GM18870 (cell line): Measurements from ENCODE around the gene CFLAR.
"Not testable (repeated sequence)": the region's sequence is repeated elsewhere in the genome, so short reads cannot be mapped to it uniquely, and the experiment has no call there.

Experiments used
- ATAC-seq: cut with Tn5 transposase; IDR thresholded peaks from one replicate; pipeline ENCODE4 v1.9.1; 2021; ENCODE audit warnings: moderate library complexity; ENCODE audit not compliant: unreplicated experiment

The CFLAR gene

GRCh38 chr2:201118121-201118960 lies 2.4 kb downstream of the CFLAR start:
- ATAC-seq, result peak; percentile 39

GRCh38 chr2:201118961-201119854 lies 3.2 kb downstream of the CFLAR start:
- no peak for ATAC-seq

GRCh38 chr2:201122276-201122675 lies 6.3 kb downstream of the CFLAR start:
- no peak for ATAC-seq

GRCh38 chr2:201126308-201127151 lies 10.6 kb downstream of the CFLAR start:
- peak; percentile 22 for ATAC-seq

- ATAC-seq, result no peak
Observed at GRCh38 chr2:201127152-201127511, 11.2 kb downstream of the CFLAR start.

- ATAC-seq, result no peak
Observed at GRCh38 chr2:201127570-201127969, 11.6 kb downstream of the CFLAR start.

GRCh38 chr2:201128033-201128432 lies 12.1 kb downstream of the CFLAR start:
- ATAC-seq, result no peak

GRCh38 chr2:201128933-201129505 lies 13.1 kb downstream of the CFLAR start:
- ATAC-seq, result no peak

- ATAC-seq, result no peak
Observed at GRCh38 chr2:201130524-201131186, 14.7 kb downstream of the CFLAR start.

GRCh38 chr2:201132518-201132917 lies 16.6 kb downstream of the CFLAR start:
- ATAC-seq, result peak; percentile 36

GRCh38 chr2:201135386-201135785 lies 19.4 kb downstream of the CFLAR start:
- ATAC-seq, result no peak

GRCh38 chr2:201136889-201137321 lies 20.9 kb downstream of the CFLAR start:
- ATAC-seq, result no peak

GRCh38 chr2:201137505-201138400 lies 21.8 kb downstream of the CFLAR start:
- ATAC-seq, result no peak

GRCh38 chr2:201138401-201138970 lies 22.5 kb downstream of the CFLAR start:
- no peak for ATAC-seq

GRCh38 chr2:201138986-201139781 lies 23.2 kb downstream of the CFLAR start:
- not testable (repeated sequence) for ATAC-seq

GRCh38 chr2:201139836-201140604 lies 24.1 kb downstream of the CFLAR start:
- ATAC-seq, result no peak
